ENCODE measurements around the gene ETFRF1.

ETFRF1 gene, protein sequence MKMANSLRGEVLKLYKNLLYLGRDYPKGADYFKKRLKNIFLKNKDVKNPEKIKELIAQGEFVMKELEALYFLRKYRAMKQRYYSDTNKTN

DNA sequence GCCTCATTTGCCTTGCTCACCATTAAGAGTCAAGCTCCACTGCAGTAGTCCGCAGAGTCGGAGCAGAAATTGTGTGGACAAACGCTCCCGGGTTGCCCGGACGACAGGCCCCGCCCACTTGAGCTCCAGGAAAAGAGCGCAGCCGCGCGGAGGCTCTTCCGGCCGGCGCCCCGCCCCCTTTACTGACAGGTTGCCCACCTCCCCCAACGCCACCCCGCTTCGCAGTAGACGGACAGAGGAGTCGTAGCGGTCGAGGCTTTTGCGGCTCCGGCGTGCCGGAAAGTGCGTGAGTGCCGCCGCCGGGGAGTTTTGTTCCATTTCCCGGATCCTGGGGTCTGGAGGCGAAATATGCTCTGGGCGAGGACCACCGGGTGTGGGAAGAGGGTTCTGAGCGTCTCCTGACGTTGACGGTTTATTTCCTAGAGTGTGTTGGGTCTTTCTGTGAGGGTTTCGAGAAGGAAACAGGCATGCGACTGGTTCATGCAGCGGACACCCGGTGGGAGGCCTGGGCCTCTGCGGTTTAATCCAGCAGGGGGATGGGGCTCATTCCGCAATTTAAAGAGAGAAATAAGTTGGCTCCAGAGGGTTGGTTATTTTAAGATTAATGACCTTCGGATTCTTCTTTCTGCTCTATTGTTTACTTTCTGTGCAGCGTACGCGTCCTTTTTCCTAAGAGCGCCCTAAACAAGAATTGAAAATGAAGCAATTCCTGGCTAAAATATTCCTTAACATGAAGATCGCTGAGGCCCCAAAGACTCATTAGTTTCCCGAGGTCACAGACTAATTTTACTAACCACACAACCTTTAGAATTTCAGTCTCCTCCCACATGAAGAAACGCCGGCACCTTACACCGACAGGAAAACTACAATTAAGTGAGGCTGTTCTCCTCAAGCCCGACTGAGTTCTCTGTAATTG is at the start of gene ETFRF1, which contains the start of gene DNAI7:
ETFRF1 (plus strand) TSS at position 182 of the 916 bp plus-strand sequence. CDS start 8,720 bp downstream, outside the sequence.
DNAI7 (minus strand) TSS at position 105 of the 916 bp plus-strand sequence; CDS start at position 23, 82 bp downstream.
- peak; percentile 96 for DNase-seq (ENCODE audit: low read depth)

DNA sequence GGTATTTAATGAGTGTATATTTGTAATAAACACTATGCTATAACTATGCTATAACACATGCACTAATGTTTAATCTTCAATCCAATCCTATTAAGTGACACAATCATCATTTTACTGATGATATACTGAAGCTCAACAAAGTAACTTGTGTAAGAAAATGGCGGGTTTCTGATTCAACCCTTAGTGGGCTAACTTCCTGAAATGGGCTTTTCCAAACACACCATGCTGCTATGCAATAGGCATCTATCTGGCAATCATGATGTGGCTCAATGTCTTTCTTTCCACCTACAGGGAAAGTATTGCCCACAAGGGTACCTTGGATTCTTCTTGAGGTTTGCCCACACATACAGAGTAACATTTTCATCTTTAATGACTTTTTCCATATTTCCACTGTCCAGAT is 48.4 kb upstream of the ETFRF1 start:
- no peak for DNase-seq (ENCODE audit: low read depth)

DNA sequence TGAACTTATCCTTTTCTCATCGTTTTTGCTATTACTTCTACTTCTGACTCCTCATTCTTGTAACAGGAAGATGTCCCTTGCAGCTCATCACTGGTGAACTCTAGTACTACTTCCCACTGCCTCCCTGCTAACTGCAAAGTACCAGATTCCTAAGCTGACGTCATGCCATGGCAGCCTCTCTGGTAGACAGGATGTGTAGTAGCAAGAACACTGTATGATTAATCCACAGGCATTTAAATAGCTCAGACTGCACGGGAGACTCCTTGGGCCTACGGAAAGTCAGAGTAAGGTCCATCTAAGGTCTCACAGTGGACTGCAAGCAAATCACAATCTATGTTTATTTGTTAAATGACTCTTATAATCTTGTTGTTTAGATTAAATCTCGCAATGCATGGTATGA is 43.6 kb upstream of the ETFRF1 start:
- DNase-seq (ENCODE audit: low read depth): no peak

DNA sequence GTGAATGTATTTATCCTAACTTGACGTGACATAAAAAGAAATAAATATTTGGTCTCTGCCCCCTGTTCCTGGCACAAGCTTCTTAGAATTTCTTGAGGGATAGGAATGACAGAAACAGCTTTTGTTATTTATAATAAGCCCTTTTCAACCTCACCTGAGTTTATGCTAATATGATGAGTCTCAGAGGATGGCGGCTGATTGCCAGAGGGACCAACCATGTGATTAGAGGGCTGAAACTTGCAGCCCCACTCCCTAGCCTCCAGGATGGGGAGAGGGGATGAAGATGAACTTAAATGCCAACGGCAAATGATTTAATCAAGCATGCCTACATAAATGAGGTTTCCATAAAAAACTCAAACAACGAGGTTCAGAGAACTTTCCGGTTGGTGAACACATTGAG is 43.0 kb upstream of the ETFRF1 start:
- no peak for DNase-seq (ENCODE audit: low read depth)

DNA sequence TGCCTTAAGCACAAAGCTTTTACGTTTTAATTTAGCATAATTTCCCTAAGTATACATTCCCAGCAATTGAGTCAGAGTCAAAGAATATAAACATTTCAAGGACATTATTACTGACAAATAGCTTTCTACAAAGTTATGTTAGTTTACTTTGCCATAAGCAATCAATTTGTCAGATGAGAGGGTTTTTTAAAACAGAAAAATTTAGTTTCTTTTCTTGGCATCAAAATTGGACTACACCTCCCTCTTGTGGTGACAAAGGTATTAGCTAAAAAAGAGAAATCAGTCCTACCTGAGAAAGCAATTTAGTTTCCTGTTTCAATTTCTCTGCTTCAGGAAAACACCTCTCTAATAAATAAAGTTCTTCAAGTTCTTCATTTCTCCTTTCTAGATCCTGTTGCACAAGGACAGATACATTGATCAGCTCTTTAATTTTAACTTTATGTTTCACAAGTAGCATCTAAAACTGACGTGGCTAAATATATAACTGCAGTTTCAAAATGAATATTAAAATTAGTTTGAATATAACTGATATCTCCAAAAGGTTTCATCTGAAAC is 39.9 kb upstream of the ETFRF1 start:
- DNase-seq (ENCODE audit: low read depth): no peak

DNA sequence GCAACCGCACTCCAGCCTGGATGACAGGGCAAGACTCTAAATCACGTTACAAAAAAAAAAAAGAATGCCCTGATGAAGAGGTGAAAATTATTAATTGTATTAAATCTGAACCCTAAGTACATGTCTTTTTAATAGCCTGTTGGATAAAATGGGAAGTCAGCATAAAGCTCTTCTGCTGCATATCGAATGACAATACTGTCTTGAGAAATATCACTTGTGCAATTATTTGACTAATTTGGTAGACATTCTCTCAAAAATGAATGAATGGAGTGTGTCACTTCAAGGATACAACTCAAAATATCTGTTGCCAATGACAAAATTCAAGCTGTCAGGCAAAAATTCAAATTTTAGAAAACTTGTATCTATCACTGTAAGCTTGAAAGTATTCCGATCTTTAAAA is 39.0 kb upstream of the ETFRF1 start:
- DNase-seq (ENCODE audit: low read depth): no peak

DNA sequence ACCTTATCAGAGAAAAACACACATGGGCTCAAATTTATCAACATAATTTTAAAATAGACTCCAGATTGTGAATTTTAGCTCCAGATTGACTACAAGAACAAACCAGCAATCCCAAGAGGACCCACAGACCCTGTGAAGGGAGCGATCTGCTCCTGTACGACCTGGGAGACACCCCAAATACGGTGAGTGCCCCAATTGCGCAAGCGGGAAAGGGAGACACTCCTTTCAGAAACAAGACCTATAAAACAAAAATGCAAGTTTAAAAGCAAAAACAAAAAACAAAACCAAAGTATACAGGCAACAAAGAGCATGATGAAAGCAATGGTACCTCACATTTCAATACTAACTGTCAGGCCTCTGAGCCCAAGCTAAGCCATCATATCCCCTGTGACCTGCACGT is 32.2 kb upstream of the ETFRF1 start:
- DNase-seq (ENCODE audit: low read depth): no peak

DNA sequence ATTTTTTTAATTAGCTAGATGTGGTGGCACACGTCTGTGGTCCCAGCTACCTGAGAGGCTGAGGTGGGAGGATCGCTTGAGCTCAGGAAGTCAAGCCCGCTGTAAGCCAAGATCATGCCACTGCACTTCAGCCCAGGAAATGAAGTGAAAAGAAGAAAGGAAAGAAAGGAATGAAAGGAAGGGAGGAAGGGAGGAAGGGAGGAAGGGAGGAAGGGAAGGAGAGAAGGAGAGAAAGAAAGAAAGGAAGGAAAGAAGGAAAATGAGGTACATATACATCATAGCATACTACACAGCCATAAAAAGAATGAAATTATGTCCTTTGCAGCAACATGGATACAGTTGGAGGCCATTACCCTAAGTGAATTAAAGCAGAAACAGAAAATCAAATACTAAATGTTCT is 12.3 kb upstream of the ETFRF1 start:
- DNase-seq (ENCODE audit: low read depth): no peak

DNA sequence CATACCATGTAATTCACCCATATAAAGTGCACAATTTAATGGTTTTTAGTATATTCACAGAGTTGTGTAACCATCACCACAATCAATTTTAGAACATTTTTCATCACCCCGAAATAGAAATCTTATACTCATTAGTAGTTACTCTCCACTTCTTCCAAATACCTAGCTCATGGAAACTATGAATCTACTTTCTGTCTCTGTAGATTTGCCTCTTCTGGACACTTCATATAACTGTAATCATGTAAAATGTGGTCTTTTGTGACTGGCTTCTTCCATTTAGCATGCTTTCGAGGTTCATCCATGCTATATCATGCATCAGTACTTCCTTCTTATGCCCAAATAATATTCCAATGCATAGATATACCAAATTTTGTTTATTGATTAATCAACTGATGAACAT is 10.9 kb upstream of the ETFRF1 start:
- no peak for DNase-seq (ENCODE audit: low read depth)

DNA sequence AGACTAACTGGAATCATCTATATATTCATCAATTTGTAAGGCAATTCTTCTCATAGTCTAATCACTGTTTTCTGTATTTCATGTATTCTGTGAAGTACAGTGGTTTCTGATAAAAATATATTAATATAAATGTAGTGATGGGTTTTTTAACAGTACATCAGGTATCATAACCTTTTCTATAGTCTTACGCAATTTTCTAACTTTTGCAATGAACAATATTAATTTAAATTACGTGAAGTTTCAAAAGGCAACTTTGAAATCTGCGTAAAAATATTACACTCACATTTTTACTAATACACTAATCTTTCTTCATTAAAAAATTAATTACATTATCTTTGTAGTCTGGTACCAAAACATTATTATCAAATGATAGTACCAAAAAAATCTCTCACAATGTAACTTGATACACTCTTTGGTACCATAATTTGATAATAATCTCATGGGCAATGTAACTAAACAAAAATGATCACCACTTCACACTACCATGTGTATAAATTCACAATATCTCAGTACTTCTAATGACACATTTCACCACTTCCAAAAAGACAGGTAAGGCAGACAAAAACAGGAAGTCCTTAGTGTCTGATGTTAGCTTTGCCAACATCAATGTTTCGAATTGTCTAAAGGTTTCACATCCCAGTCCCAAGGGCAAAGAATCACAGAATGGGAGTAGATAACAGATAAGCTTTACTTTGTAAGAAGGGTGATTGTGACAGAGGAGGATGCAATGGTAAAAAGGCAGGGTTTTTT is 8.8 kb upstream of the ETFRF1 start:
- no peak for DNase-seq (ENCODE audit: low read depth)

DNA sequence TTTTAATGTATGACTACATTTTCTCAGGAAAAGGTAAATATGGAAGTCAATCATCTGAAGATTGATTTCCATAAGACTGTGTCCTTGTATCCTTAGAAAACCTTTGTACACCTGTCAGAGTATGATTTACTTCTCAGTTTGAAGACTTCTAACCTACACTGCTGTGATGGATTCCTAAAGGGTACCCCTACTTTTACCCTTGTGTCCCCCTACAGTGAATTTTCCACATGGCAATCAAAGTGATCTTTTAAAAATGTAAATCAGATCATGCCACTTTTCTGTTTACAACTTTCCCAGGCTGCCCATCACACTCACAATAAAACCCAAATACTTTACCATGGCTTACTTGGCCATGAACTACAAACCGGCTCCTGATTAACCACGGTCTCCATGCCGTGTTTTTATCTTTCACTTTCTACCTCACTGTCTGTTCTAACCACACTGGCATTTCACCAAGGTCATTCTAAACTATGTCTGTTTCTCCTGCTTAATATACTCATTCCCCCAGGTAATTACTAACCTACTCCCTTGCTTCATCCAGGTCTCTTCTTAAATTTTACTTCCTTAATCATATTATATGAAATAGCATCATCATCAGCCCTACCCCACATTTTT is 8.1 kb upstream of the ETFRF1 start:
- DNase-seq (ENCODE audit: low read depth): no peak

DNA sequence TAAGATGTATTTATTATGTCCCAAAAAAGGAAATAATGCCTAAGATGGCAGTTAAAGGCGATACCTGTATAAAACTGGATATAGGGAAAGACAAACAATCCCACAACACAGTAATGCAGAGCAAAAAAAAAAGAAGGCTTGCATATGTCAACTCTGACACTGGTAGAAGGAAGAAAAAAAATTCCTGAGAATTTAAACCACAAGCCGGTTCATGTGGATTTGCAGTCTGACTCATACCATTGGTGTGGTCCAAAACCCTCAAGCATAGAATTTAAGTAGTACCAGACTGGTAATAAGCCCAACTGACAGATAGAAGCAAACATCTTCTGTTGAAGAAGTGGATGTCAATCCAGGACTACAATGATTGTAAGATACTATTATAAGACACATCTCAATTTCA is 7.3 kb upstream of the ETFRF1 start:
- no peak for DNase-seq (ENCODE audit: low read depth)

DNA sequence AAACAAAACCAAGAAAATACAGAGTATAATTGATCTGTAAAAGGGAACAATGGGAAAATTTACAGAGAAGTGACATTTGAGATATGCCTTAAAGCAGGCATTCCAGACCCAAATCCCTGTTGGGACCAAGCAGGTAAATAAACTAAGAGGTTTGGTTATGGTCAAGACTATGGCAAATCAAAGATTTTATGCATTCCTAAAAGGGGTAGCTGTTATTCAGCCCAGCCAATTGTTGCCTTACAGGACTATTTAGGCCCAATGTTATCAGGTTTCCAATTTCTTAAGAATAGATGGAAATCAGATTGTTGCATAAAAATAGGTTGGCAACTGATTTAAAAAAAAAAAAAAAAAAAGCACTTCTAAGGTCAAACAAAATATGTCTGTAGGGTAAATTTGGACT is 5.4 kb upstream of the ETFRF1 start:
- no peak for DNase-seq (ENCODE audit: low read depth)

DNA sequence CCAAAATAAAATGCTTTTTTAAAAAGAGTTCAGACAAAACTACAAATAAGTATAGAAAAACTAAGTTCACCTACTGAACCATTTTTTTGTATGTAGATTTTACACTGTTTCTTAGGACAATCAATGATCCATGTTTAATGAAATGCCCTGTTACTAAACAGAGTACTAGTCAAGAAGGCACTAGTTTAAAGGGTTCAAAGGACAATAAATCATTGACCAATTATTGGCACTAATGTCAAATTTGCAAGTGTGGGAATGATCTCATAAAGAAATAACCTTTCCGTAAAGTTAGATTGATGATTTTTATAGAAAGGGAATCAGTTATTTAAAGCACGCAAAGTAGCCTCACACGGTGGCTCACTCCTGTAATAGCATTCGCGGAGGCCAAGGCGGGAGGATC is 4.2 kb upstream of the ETFRF1 start:
- no peak for DNase-seq (ENCODE audit: low read depth)

DNA sequence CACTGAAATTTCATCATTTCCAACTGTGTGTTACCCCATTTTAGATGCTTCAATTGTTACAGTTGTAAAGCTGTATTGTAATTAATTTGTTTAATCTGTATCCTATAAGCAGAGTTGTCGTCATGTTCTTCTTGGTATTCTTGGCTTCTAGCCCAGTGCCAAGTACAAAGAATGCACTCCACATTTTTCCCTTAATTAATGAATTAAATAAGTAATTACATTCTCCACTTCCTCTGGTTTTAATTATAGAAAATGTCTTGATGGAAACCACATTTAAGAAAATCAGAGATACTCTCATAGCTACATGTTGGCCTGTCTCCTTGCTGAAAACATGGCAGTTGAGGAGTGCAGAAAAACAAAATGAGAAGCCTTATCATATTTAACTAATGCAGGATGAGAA is 823 bp upstream of the ETFRF1 start:
- no peak for DNase-seq (ENCODE audit: low read depth)

DNA sequence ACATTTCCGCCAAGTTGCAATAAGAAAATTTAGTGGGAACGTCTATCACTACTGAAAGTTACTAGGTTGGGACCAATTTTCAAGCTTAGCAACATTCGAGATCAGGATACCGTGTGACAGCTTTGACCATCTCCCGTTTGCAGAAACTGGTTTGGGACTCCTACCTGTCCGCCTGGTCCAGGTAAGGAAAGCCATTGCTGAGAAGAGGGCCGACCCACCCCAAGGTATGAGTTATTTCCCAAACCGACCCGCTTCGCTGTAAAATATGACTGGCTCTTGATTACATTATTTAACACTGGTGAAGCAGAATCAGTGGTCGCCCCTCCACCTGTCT is 348 bp upstream of the ETFRF1 start:
- DNase-seq (ENCODE audit: low read depth): no peak

DNA sequence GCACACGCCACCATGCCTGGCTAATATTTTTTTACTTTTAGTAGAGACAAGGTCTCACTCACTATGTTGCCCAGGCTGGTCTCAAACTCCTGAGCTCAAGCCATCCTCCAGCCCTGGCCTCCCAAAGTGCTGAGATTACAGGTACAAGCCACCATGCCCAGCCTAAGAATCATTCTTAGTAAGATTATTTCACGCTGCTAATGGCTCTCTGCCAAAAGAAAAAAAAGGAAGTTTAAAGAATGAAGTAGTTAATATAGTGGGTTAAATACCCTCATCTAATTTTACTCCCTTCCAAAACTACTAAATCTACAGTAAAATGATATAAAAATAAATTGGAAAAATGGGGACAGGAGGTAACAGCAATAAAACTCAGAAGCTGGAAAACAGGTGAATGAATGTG is 2.6 kb downstream of the ETFRF1 start:
- DNase-seq (ENCODE audit: low read depth): no peak

DNA sequence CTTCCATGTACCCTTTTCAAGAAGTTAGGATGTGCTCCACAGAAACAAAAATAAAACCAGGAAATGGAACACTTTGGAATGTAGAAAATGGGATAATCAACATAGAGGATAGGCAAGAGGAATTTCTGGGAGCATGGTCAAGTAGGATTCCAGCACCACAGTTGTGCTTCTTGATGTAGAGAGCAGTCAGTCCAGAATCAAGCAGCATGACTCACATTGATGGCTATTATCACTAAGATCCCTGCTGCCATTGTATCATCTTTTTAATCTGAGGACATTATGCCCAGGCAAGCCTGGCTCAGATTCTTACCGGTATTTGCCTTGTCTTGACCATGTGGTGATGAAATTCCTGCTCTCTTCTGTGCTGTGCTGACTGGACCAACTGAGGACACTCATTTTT is 5.7 kb downstream of the ETFRF1 start:
- DNase-seq (ENCODE audit: low read depth): no peak

DNA sequence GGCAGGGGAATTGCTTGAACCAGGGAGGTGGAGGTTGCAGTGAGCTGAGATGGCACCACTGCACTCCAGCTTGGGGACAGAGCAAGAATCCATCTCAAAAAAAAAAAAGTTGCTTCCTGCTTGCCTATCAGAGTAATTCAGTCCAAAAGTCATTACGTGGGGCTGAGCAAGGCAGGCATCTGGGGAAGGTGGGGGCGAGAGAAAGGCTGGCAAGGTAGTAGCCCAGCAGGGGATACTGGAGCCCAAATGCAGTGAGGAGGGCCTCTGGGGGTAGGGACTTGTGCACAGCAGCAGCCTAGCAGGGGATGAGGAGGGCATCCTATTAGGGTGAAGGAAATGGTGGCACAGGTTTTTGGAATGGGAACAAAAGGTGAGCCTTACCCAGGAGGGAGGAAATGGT is 7.1 kb downstream of the ETFRF1 start:
- DNase-seq (ENCODE audit: low read depth): no peak

DNA sequence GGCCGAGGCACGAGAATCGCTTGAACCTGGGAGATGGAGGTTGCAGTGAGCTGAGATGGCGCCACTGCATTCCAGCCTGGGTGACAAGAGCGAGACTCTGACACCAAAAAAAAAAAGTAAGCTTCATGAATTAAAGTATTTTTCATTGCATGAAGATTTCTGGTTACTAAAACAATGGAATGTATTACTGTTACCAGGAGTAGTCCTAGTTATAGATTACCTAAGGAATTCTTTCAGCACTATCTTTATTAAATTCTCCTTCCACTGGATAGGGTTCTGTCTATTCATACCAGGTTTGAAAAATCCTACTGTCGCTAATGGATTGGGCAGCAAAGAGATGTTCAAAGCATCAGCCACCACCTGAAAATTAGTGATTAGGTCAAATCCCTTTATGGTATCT is 12.4 kb downstream of the ETFRF1 start:
- no peak for DNase-seq (ENCODE audit: low read depth)

DNA sequence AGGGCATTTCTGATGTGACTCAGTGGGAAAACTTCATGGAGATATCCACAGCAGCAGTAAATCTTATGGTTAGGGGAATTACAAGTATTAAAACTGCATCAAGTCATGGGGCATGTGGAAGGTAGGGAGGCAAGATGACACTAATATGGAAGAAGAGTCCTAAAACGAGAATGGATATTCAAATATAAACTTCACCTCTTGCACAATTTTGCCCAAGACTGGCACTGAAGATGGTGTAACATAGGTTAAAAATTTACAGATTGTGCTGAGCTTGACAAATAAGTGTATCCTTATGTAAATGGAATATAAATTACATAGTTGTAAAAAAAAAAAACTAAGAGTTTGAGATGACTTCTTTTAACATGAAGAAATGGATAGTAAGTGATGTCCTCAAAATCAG is 12.8 kb downstream of the ETFRF1 start:
- no peak for DNase-seq (ENCODE audit: low read depth)

DNA sequence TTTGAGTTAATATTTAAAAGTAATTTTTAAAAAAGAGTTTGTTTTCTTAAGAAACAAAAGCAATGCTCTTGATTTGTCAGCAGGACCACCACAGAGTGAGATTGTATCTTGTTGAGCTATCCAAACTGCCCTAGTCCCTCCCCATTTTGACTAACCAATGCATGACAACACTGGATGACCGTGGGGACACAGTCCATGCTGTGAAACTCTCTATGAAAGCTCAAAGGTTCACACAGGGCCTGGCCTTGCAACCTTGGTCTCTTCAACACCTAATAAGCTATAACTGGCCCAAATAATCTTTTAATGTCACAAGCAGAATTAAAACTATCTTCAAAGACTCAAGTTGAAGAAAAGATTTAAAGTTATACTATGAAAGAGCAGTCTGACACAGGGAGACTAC is 13.5 kb downstream of the ETFRF1 start:
- no peak for DNase-seq (ENCODE audit: low read depth)
